Osteocyte (in vitro differentiated cells): ENCODE data around the gene RAD54L2. TPM values are rescaled to one million over a fixed set of nuclear protein-coding genes. Genes with fewer than 3 reads are reported as not detected.

Source experiments
- DNase-seq: peaks from one replicate; pipeline ENCODE4 v3.0.0; 2021; ENCODE audit warnings: mixed read lengths; ENCODE audit not compliant: unreplicated experiment; ENCODE audit errors: extremely low spot score
- H3K27ac Mint-ChIP-seq: one replicate; pipeline ENCODE4 v1.8.0; 2021; ENCODE audit warnings: mild to moderate bottlenecking, mixed read lengths; ENCODE audit not compliant: unreplicated experiment
- H3K27me3 Mint-ChIP-seq: one replicate; pipeline ENCODE4 v1.8.0; 2021; ENCODE audit warnings: mixed read lengths; ENCODE audit not compliant: unreplicated experiment
- H3K36me3 Mint-ChIP-seq: one replicate; pipeline ENCODE4 v1.8.0; 2021; ENCODE audit warnings: mixed read lengths; ENCODE audit not compliant: unreplicated experiment
- H3K4me1 Mint-ChIP-seq: one replicate; pipeline ENCODE4 v1.8.0; 2021; ENCODE audit warnings: mixed read lengths; ENCODE audit not compliant: unreplicated experiment
- H3K4me3 Mint-ChIP-seq: one replicate; pipeline ENCODE4 v1.8.0; 2021; ENCODE audit warnings: mild to moderate bottlenecking, moderate library complexity, mixed read lengths; ENCODE audit not compliant: unreplicated experiment
- H3K9me3 Mint-ChIP-seq: one replicate; pipeline ENCODE4 v1.8.0; 2021; ENCODE audit warnings: mixed read lengths; ENCODE audit not compliant: unreplicated experiment
- CTCF ChIP-seq: fragments of 200-600 bp; sonication (generic); IDR thresholded peaks from 2 replicates; pipeline ENCODE4 v1.5.0; 2021; ENCODE audit warnings: antibody characterized with exemption, mild to moderate bottlenecking, moderate library complexity
- long read RNA-seq: library from polyadenylated mRNA; unstranded; transcript quantifications from one replicate; pipeline ENCODE4 v2.0.0, GENCODE V29; 2021
- total RNA-seq: library from RNA; stranded (reverse); gene quantifications from 2 replicates; pipeline ENCODE4 v1.2.1, GENCODE V29; 2021

RAD54L2 gene
- 27.3 and 28.3 TPM in 2 replicates for total RNA-seq
- long read RNA-seq, partial matches to known transcripts, result 1 of 4 reads
- long read RNA-seq, other reads (novel, unspliced or antisense), result 3 of 4 reads

- DNase-seq, result peak; percentile 93
- Mint-ChIP-seq H3K36me3 (peaks cover 2% of the 10 kb centered on the region), H3K9me3 (no peaks in the 10 kb centered on the region), H3K4me3 (peak within 1 kb of the TSS; percentile 89), H3K27ac (peak within 1 kb of the TSS; percentile 95), H3K4me1 (peaks cover 35% of the 10 kb centered on the region), H3K27me3 (no peaks in the 10 kb centered on the region)
- peak; percentile 48 for TF ChIP-seq CTCF
Measured at GRCh38 chr3:51538459-51539290, at the start of gene RAD54L2. RAD54L2 (plus strand) TSS chr3:51538719; CDS start chr3:51590421, 51,702 bp downstream.

- H3K4me3 Mint-ChIP-seq, result peak overlapping the region; percentile 88
- H3K36me3 Mint-ChIP-seq, result no peaks in the 10 kb centered on the region
- peaks cover 13% of the 10 kb centered on the region for H3K4me1 Mint-ChIP-seq
- DNase-seq, result peak; percentile 97
- no peaks in the 10 kb centered on the region for H3K27me3 Mint-ChIP-seq
- no peaks in the 10 kb centered on the region for H3K9me3 Mint-ChIP-seq
- no peak for TF ChIP-seq CTCF
- H3K27ac Mint-ChIP-seq, result peak overlapping the region; percentile 98
Measured at GRCh38 chr3:51498876-51499738, 39.4 kb upstream of the RAD54L2 start.

- Mint-ChIP-seq H3K4me1 (peaks cover 13% of the 10 kb centered on the region), H3K27me3 (no peaks in the 10 kb centered on the region), H3K36me3 (no peaks in the 10 kb centered on the region), H3K4me3 (peak overlapping the region; percentile 56), H3K9me3 (no peaks in the 10 kb centered on the region), H3K27ac (peak overlapping the region; percentile 98)
- no peak for DNase-seq
- no peak for TF ChIP-seq CTCF
Measured at GRCh38 chr3:51500632-51501131, 37.8 kb upstream of the RAD54L2 start.

- H3K9me3 Mint-ChIP-seq, result no peaks in the 10 kb centered on the region
- H3K4me1 Mint-ChIP-seq, result peaks cover 13% of the 10 kb centered on the region
- H3K27me3 Mint-ChIP-seq, result no peaks in the 10 kb centered on the region
- H3K36me3 Mint-ChIP-seq, result no peaks in the 10 kb centered on the region
- TF ChIP-seq CTCF, result peak; percentile 95
- DNase-seq, result peak; percentile 92
- H3K4me3 Mint-ChIP-seq, result no peak overlapping the region
- H3K27ac Mint-ChIP-seq, result peak overlapping the region; percentile 47
Measured at GRCh38 chr3:51501833-51502561, 36.5 kb upstream of the RAD54L2 start.
